ENCODE results near the gene AGPAT4.

Gene AGPAT4

DNA sequence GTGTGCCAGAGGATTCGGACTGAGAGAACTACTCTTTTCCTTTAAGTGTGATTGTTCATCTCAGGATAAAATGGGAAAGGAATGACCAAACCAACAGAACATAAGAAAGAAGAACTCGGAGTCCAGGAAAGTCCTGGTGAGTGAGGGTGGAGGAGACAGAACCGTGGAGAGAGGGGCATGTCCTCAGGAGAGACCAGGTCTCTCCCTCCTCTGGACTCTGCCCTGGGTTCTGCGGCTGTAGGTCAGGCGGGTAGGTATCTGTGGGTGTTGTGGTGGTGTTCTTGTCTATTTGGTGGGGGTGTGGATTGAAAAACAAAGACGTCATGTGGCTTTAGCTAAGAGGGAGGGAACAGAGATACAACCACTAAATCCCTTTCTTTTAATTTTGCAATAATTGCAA lies 29.1 kb upstream of the AGPAT4 start:
- Histone ChIP-seq H3K36me3 (replicated peaks; ENCODE audit: insufficient read depth, low read length) (no peaks in the 10 kb centered on the region), H4K20me1 (ENCODE audit: insufficient read depth, low read length) (no peaks in the 10 kb centered on the region), H3K79me2 (ENCODE audit: low read length) (no peaks in the 10 kb centered on the region), H3K4me3 (ENCODE audit: low read length) (no peak overlapping the region), H3K9me3 (replicated peaks; ENCODE audit: insufficient read depth, low read length) (no peaks in the 10 kb centered on the region), H3K27me3 (replicated peaks; ENCODE audit: insufficient read depth, low read length) (no peaks in the 10 kb centered on the region), H3K9me2 (replicated peaks; ENCODE audit: insufficient read depth, low read length) (no peaks in the 10 kb centered on the region), H3K4me1 (ENCODE audit: low read length) (no peaks in the 10 kb centered on the region), H3K27ac (ENCODE audit: low read length) (no peak overlapping the region), H3K9ac (ENCODE audit: low read length) (no peak overlapping the region), H3K4me2 (ENCODE audit: low read depth, low read length) (no peak overlapping the region), H2AFZ (ENCODE audit: low read length) (no peak overlapping the region), H3F3A (ENCODE audit: insufficient read depth, low read length) (no peaks in the 10 kb centered on the region)
- TF ChIP-seq, protein P1, sequence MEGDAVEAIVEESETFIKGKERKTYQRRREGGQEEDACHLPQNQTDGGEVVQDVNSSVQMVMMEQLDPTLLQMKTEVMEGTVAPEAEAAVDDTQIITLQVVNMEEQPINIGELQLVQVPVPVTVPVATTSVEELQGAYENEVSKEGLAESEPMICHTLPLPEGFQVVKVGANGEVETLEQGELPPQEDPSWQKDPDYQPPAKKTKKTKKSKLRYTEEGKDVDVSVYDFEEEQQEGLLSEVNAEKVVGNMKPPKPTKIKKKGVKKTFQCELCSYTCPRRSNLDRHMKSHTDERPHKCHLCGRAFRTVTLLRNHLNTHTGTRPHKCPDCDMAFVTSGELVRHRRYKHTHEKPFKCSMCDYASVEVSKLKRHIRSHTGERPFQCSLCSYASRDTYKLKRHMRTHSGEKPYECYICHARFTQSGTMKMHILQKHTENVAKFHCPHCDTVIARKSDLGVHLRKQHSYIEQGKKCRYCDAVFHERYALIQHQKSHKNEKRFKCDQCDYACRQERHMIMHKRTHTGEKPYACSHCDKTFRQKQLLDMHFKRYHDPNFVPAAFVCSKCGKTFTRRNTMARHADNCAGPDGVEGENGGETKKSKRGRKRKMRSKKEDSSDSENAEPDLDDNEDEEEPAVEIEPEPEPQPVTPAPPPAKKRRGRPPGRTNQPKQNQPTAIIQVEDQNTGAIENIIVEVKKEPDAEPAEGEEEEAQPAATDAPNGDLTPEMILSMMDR (IDR thresholded peaks at IDR 0.05; ENCODE audit: low read length): no peak
- TF ChIP-seq EZH2 (optimal IDR thresholded peaks at IDR 0.05; ENCODE audit: low read depth, low read length): no peak
- TF ChIP-seq EZH2phosphoT487 (IDR thresholded peaks at IDR 0.05; ENCODE audit: low read length): no peak
- no peak for DNase-seq

DNA sequence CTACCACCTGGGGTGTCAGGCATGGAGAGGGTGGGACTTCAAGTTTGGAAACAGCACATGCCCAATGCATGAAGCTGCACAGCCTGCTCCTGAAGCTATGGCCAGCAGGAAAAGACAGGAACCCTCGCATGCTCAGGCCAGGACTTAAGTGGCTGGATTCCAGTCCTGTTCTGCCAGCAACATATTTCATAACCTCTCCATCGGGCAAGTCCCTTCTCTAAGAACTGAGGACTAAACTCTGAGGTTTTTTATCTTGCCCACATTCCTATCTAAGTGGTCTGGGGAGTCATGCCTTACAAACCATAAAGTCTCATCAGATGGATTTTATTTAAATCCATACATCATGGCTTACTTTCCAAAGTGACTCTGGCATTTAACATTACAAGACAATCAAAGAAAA lies 27.5 kb upstream of the AGPAT4 start:
- Histone ChIP-seq H3K9ac (ENCODE audit: low read length) (no peak overlapping the region), H3K79me2 (ENCODE audit: low read length) (no peaks in the 10 kb centered on the region), H3K9me2 (replicated peaks; ENCODE audit: insufficient read depth, low read length) (no peaks in the 10 kb centered on the region), H2AFZ (ENCODE audit: low read length) (no peak overlapping the region), H3K9me3 (replicated peaks; ENCODE audit: insufficient read depth, low read length) (no peaks in the 10 kb centered on the region), H4K20me1 (ENCODE audit: insufficient read depth, low read length) (no peaks in the 10 kb centered on the region), H3K27ac (ENCODE audit: low read length) (no peak overlapping the region), H3F3A (ENCODE audit: insufficient read depth, low read length) (no peaks in the 10 kb centered on the region), H3K4me1 (ENCODE audit: low read length) (no peaks in the 10 kb centered on the region), H3K4me2 (ENCODE audit: low read depth, low read length) (no peak overlapping the region), H3K4me3 (ENCODE audit: low read length) (no peak overlapping the region), H3K27me3 (replicated peaks; ENCODE audit: insufficient read depth, low read length) (no peaks in the 10 kb centered on the region), H3K36me3 (replicated peaks; ENCODE audit: insufficient read depth, low read length) (no peaks in the 10 kb centered on the region)
- TF ChIP-seq, protein P1 (IDR thresholded peaks at IDR 0.05; ENCODE audit: low read length): no peak
- no peak for DNase-seq

GRCh38 chr6:161300823-161301222 lies 27.0 kb upstream of the AGPAT4 start:
- H3K9me3 ChIP-seq (replicated peaks; ENCODE audit: insufficient read depth, low read length): no peaks in the 10 kb centered on the region
- H3K9ac ChIP-seq (ENCODE audit: low read length): no peak overlapping the region
- no peaks in the 10 kb centered on the region for H3K79me2 ChIP-seq (ENCODE audit: low read length)
- no peaks in the 10 kb centered on the region for H3K4me1 ChIP-seq (ENCODE audit: low read length)
- no peak overlapping the region for H2AFZ ChIP-seq (ENCODE audit: low read length)
- H3K4me2 ChIP-seq (ENCODE audit: low read depth, low read length): no peak overlapping the region
- H3K4me3 ChIP-seq (ENCODE audit: low read length): no peak overlapping the region
- H3K36me3 ChIP-seq (replicated peaks; ENCODE audit: insufficient read depth, low read length): no peaks in the 10 kb centered on the region
- H3F3A ChIP-seq (ENCODE audit: insufficient read depth, low read length): no peaks in the 10 kb centered on the region
- no peaks in the 10 kb centered on the region for H3K27me3 ChIP-seq (replicated peaks; ENCODE audit: insufficient read depth, low read length)
- no peak overlapping the region for H3K27ac ChIP-seq (ENCODE audit: low read length)
- no peak for DNase-seq
- no peaks in the 10 kb centered on the region for H3K9me2 ChIP-seq (replicated peaks; ENCODE audit: insufficient read depth, low read length)
- no peaks in the 10 kb centered on the region for H4K20me1 ChIP-seq (ENCODE audit: insufficient read depth, low read length)
- TF ChIP-seq EZH2 (optimal IDR thresholded peaks at IDR 0.05; ENCODE audit: low read depth, low read length) (no peak), EZH2phosphoT487 (IDR thresholded peaks at IDR 0.05; ENCODE audit: low read length) (no peak)
- TF ChIP-seq, protein P1 (IDR thresholded peaks at IDR 0.05; ENCODE audit: low read length): no peak
